ENCODE results near the gene METTL1. TPM values are rescaled to one million over a fixed set of nuclear protein-coding genes. Genes with fewer than 3 reads are reported as not detected.

Gene METTL1
- total and polyA plus RNA-seq, 9 of the 15 experiments (the other 6 are each of a cell fraction or from before 2014, with no cell fraction given), result 12.6 to 65.9 (median 39.2) TPM

DNA sequence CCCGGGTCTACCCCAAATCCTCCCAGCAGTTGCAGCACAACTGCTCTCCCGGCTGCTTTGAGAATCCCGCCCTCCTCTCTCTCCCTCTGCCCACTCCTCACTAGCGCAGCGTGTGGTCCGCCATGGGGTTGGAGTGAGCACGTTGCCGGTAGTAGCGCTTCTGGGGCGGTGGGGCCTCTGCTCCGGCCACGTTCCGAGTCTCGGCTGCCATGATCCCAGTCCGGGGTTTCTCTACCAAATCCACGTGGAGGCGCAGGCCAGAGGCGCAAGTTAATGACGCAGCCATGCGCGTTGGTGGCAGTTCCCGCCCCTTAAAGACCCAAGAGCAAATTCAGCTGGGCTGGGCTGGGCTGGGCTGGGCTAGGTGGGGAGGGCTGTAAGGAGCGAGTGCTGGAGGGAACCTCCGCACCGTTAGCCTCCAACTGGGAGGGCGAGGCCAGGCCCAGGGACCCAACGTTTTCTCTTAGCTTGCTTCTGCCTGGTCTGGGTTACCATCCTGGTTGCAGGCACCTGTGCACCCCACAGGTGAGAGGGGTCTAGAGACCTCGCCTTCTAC, at the start of gene METTL1 (continued):
- TF ChIP-seq HDAC3 (IDR thresholded peaks at IDR 0.05; ENCODE audit: borderline replicate concordance, partially characterized antibody) (peak; percentile 71), ZNF764 (CRISPR knock-in tag; IDR thresholded peaks at IDR 0.05; ENCODE audit: low read depth) (no peak), IRF2 (CRISPR knock-in tag; IDR thresholded peaks at IDR 0.05) (no peak), YY1 (IDR thresholded peaks at IDR 0.05; ENCODE audit: borderline replicate concordance in 1 of 3, control insufficient read depth in 1 of 3, extremely low read depth in 1 of 3, insufficient read depth in 3 of 3, insufficient read length in 1 of 3, insufficient replicate concordance in 2 of 3, low read depth in 1 of 3, low read length in 2 of 3) (peak; percentile 76 to 92 (median 88)), HMG20B (CRISPR knock-in tag; IDR thresholded peaks at IDR 0.05) (no peak), SREBF2 (CRISPR knock-in tag; IDR thresholded peaks at IDR 0.05) (no peak), BRCA1 (IDR thresholded peaks at IDR 0.05) (no peak), BRCA1 (CRISPR knock-in tag; IDR thresholded peaks at IDR 0.05) (no peak), SMAD4 (CRISPR knock-in tag; conservative IDR thresholded peaks at IDR 0.05) (no peak), FOXP1 (CRISPR knock-in tag; IDR thresholded peaks at IDR 0.05) (peak; percentile 63), MAFF (IDR thresholded peaks at IDR 0.05; ENCODE audit: low read length) (no peak), KLF6 (CRISPR knock-in tag; IDR thresholded peaks at IDR 0.05; ENCODE audit: borderline replicate concordance) (no peak), RBM34 (IDR thresholded peaks at IDR 0.05; ENCODE audit: borderline replicate concordance, insufficient read depth, low read length) (no peak), ZNF3 (CRISPR knock-in tag; IDR thresholded peaks at IDR 0.05) (no peak), GTF2A2 (tag; IDR thresholded peaks at IDR 0.05) (no peak), TAF9B (IDR thresholded peaks at IDR 0.05; ENCODE audit: partially characterized antibody) (peak; percentile 96), ZFPM2 (CRISPR knock-in tag; IDR thresholded peaks at IDR 0.05) (no peak), MXI1 (IDR thresholded peaks at IDR 0.05; ENCODE audit: low read depth, low read length) (peak; percentile 97)
- TF ChIP-seq, protein P1, sequence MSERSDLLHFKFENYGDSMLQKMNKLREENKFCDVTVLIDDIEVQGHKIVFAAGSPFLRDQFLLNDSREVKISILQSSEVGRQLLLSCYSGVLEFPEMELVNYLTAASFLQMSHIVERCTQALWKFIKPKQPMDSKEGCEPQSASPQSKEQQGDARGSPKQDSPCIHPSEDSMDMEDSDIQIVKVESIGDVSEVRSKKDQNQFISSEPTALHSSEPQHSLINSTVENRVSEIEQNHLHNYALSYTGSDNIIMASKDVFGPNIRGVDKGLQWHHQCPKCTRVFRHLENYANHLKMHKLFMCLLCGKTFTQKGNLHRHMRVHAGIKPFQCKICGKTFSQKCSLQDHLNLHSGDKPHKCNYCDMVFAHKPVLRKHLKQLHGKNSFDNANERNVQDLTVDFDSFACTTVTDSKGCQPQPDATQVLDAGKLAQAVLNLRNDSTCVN (CRISPR knock-in tag; IDR thresholded peaks at IDR 0.05), result no peak
- TF ChIP-seq, protein P2, sequence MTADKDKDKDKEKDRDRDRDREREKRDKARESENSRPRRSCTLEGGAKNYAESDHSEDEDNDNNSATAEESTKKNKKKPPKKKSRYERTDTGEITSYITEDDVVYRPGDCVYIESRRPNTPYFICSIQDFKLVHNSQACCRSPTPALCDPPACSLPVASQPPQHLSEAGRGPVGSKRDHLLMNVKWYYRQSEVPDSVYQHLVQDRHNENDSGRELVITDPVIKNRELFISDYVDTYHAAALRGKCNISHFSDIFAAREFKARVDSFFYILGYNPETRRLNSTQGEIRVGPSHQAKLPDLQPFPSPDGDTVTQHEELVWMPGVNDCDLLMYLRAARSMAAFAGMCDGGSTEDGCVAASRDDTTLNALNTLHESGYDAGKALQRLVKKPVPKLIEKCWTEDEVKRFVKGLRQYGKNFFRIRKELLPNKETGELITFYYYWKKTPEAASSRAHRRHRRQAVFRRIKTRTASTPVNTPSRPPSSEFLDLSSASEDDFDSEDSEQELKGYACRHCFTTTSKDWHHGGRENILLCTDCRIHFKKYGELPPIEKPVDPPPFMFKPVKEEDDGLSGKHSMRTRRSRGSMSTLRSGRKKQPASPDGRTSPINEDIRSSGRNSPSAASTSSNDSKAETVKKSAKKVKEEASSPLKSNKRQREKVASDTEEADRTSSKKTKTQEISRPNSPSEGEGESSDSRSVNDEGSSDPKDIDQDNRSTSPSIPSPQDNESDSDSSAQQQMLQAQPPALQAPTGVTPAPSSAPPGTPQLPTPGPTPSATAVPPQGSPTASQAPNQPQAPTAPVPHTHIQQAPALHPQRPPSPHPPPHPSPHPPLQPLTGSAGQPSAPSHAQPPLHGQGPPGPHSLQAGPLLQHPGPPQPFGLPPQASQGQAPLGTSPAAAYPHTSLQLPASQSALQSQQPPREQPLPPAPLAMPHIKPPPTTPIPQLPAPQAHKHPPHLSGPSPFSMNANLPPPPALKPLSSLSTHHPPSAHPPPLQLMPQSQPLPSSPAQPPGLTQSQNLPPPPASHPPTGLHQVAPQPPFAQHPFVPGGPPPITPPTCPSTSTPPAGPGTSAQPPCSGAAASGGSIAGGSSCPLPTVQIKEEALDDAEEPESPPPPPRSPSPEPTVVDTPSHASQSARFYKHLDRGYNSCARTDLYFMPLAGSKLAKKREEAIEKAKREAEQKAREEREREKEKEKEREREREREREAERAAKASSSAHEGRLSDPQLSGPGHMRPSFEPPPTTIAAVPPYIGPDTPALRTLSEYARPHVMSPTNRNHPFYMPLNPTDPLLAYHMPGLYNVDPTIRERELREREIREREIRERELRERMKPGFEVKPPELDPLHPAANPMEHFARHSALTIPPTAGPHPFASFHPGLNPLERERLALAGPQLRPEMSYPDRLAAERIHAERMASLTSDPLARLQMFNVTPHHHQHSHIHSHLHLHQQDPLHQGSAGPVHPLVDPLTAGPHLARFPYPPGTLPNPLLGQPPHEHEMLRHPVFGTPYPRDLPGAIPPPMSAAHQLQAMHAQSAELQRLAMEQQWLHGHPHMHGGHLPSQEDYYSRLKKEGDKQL (CRISPR knock-in tag; IDR thresholded peaks at IDR 0.05; ENCODE audit: borderline replicate concordance), result no peak

Measured in K562 (cell line).